Mesothelial cell of epicardium (in vitro differentiated cells): ENCODE measurements around the gene EID2. TPM values are rescaled to one million over a fixed set of nuclear protein-coding genes. Genes with fewer than 3 reads are reported as not detected.

Experiments used
- DNase-seq, 2 experiments: peaks; one replicate each; pipeline ENCODE4 v3.0.0; 2021; ENCODE audit warnings: low spot score in 2 of 2; ENCODE audit not compliant: unreplicated experiment in 2 of 2
- H3K27ac Mint-ChIP-seq: 2 replicates; pipeline ENCODE4 v1.8.0; 2021; ENCODE audit warnings: mixed read lengths
- H3K27me3 Mint-ChIP-seq: 2 replicates; pipeline ENCODE4 v1.8.0; 2021; ENCODE audit warnings: low read depth, mixed read lengths
- H3K36me3 Mint-ChIP-seq: 2 replicates; pipeline ENCODE4 v1.8.0; 2021; ENCODE audit warnings: mixed read lengths
- H3K4me1 Mint-ChIP-seq: 2 replicates; pipeline ENCODE4 v1.8.0; 2021; ENCODE audit warnings: mixed read lengths
- H3K4me3 Mint-ChIP-seq: 2 replicates; pipeline ENCODE4 v1.8.0; 2021; ENCODE audit warnings: mild to moderate bottlenecking, moderate library complexity, mixed read lengths
- H3K9me3 Mint-ChIP-seq: 2 replicates; pipeline ENCODE4 v1.8.0; 2021; ENCODE audit warnings: mixed read lengths
- total RNA-seq: library from RNA; stranded (reverse); gene quantifications from 3 replicates; pipeline ENCODE4 v1.2.1, GENCODE V29; 2021
- TF ChIP-seq, protein P1 (sequence below): fragments of 200-600 bp; sonication (generic); IDR thresholded peaks from one replicate; pipeline ENCODE4 v1.5.0; 2021; ENCODE audit warnings: antibody characterized with exemption; ENCODE audit not compliant: unreplicated experiment

The EID2 gene
- total RNA-seq, 1 donor from 2014 or later: 19.7 TPM

DNA sequence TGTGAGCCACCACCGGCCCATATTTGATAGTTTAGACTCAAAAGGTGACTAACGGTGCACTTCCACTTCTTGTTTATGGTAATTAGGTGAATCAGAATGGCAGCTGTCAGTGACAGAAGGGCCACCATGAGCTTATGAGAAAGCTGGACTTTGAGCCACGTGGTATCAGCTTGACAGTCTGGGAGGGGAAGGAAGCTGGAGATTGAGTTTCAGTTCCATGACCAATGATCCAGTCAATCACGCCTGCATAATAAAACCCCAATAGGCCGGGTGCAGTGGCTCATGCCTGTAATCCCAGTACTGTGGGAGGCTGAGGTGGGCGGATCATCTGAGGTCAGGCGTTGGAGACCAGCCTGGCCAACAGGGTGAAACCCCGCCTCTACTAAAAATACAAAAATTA, 15.5 kb downstream of the EID2 start:
- Mint-ChIP-seq H3K4me3 (no peak overlapping the region), H3K36me3 (peaks cover 7% of the 10 kb centered on the region), H3K4me1 (no peaks in the 10 kb centered on the region), H3K27me3 (no peaks in the 10 kb centered on the region), H3K27ac (no peak overlapping the region), H3K9me3 (no peaks in the 10 kb centered on the region)
- DNase-seq: no peak
- TF ChIP-seq, protein P1, sequence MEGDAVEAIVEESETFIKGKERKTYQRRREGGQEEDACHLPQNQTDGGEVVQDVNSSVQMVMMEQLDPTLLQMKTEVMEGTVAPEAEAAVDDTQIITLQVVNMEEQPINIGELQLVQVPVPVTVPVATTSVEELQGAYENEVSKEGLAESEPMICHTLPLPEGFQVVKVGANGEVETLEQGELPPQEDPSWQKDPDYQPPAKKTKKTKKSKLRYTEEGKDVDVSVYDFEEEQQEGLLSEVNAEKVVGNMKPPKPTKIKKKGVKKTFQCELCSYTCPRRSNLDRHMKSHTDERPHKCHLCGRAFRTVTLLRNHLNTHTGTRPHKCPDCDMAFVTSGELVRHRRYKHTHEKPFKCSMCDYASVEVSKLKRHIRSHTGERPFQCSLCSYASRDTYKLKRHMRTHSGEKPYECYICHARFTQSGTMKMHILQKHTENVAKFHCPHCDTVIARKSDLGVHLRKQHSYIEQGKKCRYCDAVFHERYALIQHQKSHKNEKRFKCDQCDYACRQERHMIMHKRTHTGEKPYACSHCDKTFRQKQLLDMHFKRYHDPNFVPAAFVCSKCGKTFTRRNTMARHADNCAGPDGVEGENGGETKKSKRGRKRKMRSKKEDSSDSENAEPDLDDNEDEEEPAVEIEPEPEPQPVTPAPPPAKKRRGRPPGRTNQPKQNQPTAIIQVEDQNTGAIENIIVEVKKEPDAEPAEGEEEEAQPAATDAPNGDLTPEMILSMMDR: no peak

DNA sequence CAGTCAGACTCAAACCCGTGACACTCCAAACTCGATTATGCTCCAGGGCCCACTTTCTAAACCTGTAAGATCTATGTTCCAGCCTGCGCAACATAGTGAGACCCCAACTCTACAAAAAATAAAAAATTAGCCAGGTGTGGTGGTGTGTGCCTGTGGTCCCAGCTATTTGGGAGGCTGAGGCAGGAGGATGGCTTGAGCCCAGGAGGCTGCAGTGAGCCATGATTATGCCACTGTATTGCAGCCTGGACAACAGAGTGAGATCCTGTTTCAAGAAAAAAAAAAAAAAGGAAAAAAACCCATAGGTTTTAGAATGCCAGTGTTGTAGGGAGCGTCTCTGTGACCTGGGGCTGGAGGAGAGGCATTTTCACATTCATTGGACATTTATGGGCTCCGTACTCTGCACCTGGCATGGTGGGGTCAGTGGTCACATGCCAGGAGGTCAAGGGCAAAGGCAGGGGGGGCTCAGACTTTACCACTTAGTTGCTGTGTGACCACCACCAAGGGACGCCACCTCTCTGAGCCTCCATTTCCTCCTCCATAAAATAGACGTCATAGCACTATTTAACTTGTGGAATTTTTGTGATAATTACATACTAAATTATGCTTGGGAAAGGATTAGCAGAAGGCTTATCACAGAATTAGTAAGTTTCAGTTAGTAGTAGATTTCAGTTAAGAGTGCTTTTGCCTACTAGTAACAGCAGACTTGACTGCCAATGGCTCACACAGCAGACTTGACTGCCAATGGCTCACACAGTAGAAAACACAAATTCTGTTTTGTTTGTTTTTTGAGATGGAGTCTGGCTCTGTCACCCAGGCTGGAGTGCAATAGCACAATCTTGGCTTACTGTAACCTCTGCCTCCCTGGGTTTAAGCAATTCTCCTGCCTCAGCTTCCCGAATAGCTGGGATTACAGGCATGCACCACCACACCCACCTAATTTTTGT, 19.1 kb downstream of the EID2 start:
- TF ChIP-seq, protein P1: no peak
- H3K4me1 Mint-ChIP-seq: peaks cover 2% of the 10 kb centered on the region
- H3K27me3 Mint-ChIP-seq: peaks cover 32% of the 10 kb centered on the region
- peaks cover 5% of the 10 kb centered on the region for H3K36me3 Mint-ChIP-seq
- H3K27ac Mint-ChIP-seq: no peak overlapping the region
- DNase-seq: no peak
- H3K9me3 Mint-ChIP-seq: no peaks in the 10 kb centered on the region
- H3K4me3 Mint-ChIP-seq: no peak overlapping the region

DNA sequence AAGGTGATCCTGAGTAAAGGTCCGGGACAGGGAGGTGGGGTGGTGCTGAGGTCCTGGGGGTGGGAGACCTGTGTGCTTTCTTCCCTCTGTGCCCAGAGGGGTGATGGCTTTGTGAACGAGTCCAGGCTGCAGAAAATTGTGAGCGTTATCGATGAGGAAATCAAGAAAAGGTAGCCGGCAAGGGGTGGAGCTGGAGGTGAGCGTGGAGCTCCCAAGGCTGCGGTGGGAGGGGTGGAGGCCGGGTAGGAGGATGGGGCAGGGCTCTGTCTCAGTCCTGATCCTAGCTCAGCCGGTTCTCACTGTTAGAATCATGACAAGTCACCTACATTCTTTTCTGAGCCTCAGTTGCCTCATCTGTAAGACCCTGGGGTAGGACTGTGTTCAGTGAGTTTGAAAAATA, 21.0 kb downstream of the EID2 start:
- TF ChIP-seq, protein P1: no peak
- Mint-ChIP-seq H3K4me3 (no peak overlapping the region), H3K36me3 (peaks cover 2% of the 10 kb centered on the region), H3K27me3 (peaks cover 51% of the 10 kb centered on the region), H3K4me1 (peaks cover 6% of the 10 kb centered on the region), H3K9me3 (no peaks in the 10 kb centered on the region), H3K27ac (no peak overlapping the region)
- DNase-seq: no peak

DNA sequence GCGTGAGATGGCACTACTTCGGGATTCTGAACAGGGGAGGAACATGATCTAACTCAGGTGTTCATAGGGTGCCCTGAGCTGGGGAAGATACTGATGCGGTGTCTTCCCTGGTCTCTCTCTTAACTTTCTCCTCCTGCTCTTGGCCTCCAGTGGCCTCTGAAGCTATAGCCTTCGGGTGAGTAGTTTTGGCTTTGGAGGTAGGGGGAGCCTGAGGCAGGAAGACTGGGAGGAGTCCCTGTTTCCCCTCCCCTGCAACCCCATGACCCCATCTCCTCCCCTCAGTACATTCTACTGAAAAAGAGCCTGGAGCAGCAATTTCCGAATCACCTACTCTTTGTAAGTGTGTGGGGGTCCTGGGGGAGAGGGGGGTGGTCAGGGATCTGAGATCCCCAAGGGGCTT, 21.5 kb downstream of the EID2 start:
- Mint-ChIP-seq H3K4me1 (peaks cover 6% of the 10 kb centered on the region), H3K36me3 (peaks cover 2% of the 10 kb centered on the region), H3K4me3 (no peak overlapping the region), H3K9me3 (no peaks in the 10 kb centered on the region), H3K27me3 (peaks cover 56% of the 10 kb centered on the region), H3K27ac (no peak overlapping the region)
- no peak for DNase-seq
- TF ChIP-seq, protein P1: no peak

DNA sequence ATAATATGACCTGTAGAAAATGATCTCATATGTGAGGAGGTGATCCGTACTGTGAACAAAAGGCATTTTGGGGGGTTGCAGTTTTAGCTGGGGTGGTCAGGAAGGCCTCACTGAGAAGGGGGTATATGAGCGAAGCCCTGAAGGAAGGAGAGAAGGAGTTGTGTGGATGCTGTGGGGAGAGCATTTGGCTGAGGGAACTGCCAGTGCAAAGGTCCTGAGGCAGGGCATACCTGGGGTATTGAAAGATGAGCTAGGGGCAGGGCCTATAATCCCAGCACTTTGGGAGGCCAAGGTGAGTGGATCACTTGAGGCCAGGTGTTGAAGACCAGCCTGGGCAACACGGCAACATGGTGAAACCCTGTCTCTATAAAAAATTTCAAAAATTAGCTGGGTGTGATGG, 22.5 kb downstream of the EID2 start:
- DNase-seq: no peak
- TF ChIP-seq, protein P1: no peak
- H3K4me1 Mint-ChIP-seq: peaks cover 6% of the 10 kb centered on the region
- peaks cover 66% of the 10 kb centered on the region for H3K27me3 Mint-ChIP-seq
- no peak overlapping the region for H3K4me3 Mint-ChIP-seq
- H3K36me3 Mint-ChIP-seq: peaks cover 2% of the 10 kb centered on the region
- H3K9me3 Mint-ChIP-seq: no peaks in the 10 kb centered on the region
- no peak overlapping the region for H3K27ac Mint-ChIP-seq
